ENCODE results near the gene KSR2. TPM values are rescaled to one million over a fixed set of nuclear protein-coding genes. Genes with fewer than 3 reads are reported as not detected.

KSR2 gene
- total and polyA plus RNA-seq, 2 of the 4 experiments (the other 2 are of a cell fraction): not detected

DNA sequence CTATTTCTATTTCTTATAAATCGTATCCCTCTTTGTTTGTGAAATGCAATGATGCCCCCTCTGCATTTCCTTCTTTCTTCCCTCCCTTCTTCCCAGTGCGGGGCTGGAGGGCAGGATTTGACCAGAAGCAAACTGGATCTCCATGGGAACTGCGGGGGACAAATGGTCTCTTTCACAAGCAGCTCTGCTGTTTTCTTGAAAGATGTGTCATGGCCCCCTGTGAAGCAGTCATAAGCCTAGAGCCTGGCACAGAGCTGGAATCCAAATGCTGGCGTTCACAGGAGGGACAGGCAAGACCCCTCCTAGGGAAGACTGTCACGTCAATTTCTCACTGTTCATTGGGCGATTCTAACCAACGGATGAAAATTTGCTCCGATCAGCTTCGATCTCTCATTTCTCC lies 403.9 kb downstream of the KSR2 start:
- Histone ChIP-seq H2AK9ac (replicated peaks; ENCODE audit: low read depth, low read length, poor library complexity) (no peak overlapping the region), H2BK15ac (ENCODE audit: low read depth, low read length) (no peak overlapping the region), H3K23ac (ENCODE audit: low read depth, low read length) (no peak overlapping the region), H3K27ac (ENCODE audit: insufficient read depth, low read length) (no peak overlapping the region), H3K4ac (ENCODE audit: low read depth, low read length) (no peak overlapping the region), H4K91ac (ENCODE audit: insufficient read depth, low read depth, low read length) (no peak overlapping the region), H2BK20ac (ENCODE audit: low read depth, low read length) (no peak overlapping the region), H2AFZ (replicated peaks; ENCODE audit: low read length, poor library complexity) (no peak overlapping the region), H3K14ac (replicated peaks; ENCODE audit: low read depth, low read length) (no peak overlapping the region), H4K8ac (ENCODE audit: low read depth in 2 of 2, low read length in 2 of 2) (no peak overlapping the region), H2AK5ac (ENCODE audit: low read depth, low read length) (no peak overlapping the region), H3K4me1 (ENCODE audit: control insufficient read depth, insufficient read depth, low read length) (no peaks in the 10 kb centered on the region), H3K56ac (ENCODE audit: extremely low read depth, insufficient read depth, low read length) (no peak overlapping the region), H4K20me1 (ENCODE audit: insufficient read depth, low read length) (no peaks in the 10 kb centered on the region), H3K9me3 (ENCODE audit: control insufficient read depth, insufficient read depth, low read length) (peaks cover 22% of the 10 kb centered on the region), H3K9me1 (ENCODE audit: insufficient read depth, low read length) (no peaks in the 10 kb centered on the region), H3K4me3 (ENCODE audit: insufficient read depth, low read depth, low read length) (no peak overlapping the region), H3K36me3 (ENCODE audit: control insufficient read depth, insufficient read depth, low read length) (no peaks in the 10 kb centered on the region), H3K27me3 (ENCODE audit: control insufficient read depth, insufficient read depth, low read length) (no peaks in the 10 kb centered on the region), H3K18ac (ENCODE audit: low read depth, low read length) (no peak overlapping the region), H3K79me1 (ENCODE audit: low read depth in 1 of 2, low read length in 2 of 2) (no peaks in the 10 kb centered on the region), H2BK5ac (ENCODE audit: low read depth, low read length, poor library complexity, severe bottlenecking) (no peak overlapping the region), H2BK120ac (ENCODE audit: low read depth, low read length) (no peak overlapping the region), H3K4me2 (ENCODE audit: low read depth, low read length) (no peak overlapping the region), H3K9ac (ENCODE audit: low read depth, low read length) (no peak overlapping the region), H4K5ac (ENCODE audit: low read depth, low read length) (no peak overlapping the region)
- ATAC-seq (ENCODE audit: low read depth): no peak
- 21% methylated on average over 7 of the region's 9 CpGs; no CpG with 5 or more reads in 1 of the 2 experiments for WGBS, 2 experiments (ENCODE audit: extremely low coverage in 2 of 2, insufficient read length in 1 of 2)
- in situ Hi-C loops (cut with MboI; ENCODE audit: low sequenced_read_pairs): no loop called here
- CTCF ChIA-PET: no interaction called here
- TF ChIP-seq MAZ (IDR thresholded peaks at IDR 0.05; ENCODE audit: borderline replicate concordance, low read depth, low read length) (no peak), ELK1 (IDR thresholded peaks at IDR 0.05; ENCODE audit: borderline replicate concordance, low read depth, low read length) (no peak), FOS (IDR thresholded peaks at IDR 0.05; ENCODE audit: low read depth, low read length) (no peak), MAFK (IDR thresholded peaks at IDR 0.05; ENCODE audit: low read depth, low read length) (no peak), CHD1 (IDR thresholded peaks at IDR 0.05; ENCODE audit: low read depth, low read length) (no peak), BHLHE40 (IDR thresholded peaks at IDR 0.05; ENCODE audit: low read depth, low read length) (no peak), CEBPB (IDR thresholded peaks at IDR 0.05; ENCODE audit: low read depth, low read length) (no peak), USF2 (IDR thresholded peaks at IDR 0.05; ENCODE audit: low read depth, low read length) (no peak), RFX5 (IDR thresholded peaks at IDR 0.05; ENCODE audit: low read depth, low read length) (no peak), RAD21 (IDR thresholded peaks at IDR 0.05; ENCODE audit: low read length) (no peak), MXI1 (IDR thresholded peaks at IDR 0.05; ENCODE audit: borderline replicate concordance, low read depth, low read length) (no peak), NFE2L2 (IDR thresholded peaks at IDR 0.05; ENCODE audit: low read depth, low read length) (no peak), RCOR1 (IDR thresholded peaks at IDR 0.05; ENCODE audit: insufficient replicate concordance, low read length) (no peak), SMC3 (IDR thresholded peaks at IDR 0.05; ENCODE audit: low read depth, low read length) (no peak), POLR2A (IDR thresholded peaks at IDR 0.05; ENCODE audit: low read depth, low read length) (no peak)
- TF ChIP-seq, protein P1, sequence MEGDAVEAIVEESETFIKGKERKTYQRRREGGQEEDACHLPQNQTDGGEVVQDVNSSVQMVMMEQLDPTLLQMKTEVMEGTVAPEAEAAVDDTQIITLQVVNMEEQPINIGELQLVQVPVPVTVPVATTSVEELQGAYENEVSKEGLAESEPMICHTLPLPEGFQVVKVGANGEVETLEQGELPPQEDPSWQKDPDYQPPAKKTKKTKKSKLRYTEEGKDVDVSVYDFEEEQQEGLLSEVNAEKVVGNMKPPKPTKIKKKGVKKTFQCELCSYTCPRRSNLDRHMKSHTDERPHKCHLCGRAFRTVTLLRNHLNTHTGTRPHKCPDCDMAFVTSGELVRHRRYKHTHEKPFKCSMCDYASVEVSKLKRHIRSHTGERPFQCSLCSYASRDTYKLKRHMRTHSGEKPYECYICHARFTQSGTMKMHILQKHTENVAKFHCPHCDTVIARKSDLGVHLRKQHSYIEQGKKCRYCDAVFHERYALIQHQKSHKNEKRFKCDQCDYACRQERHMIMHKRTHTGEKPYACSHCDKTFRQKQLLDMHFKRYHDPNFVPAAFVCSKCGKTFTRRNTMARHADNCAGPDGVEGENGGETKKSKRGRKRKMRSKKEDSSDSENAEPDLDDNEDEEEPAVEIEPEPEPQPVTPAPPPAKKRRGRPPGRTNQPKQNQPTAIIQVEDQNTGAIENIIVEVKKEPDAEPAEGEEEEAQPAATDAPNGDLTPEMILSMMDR (conservative IDR thresholded peaks at IDR 0.05; ENCODE audit: low read depth, low read length): no peak
- DNase-seq: no peak
- POLR2A ChIA-PET (ENCODE audit: unreplicated experiment): no interaction called here
- intact Hi-C loops (cut with micrococcal nuclease): no loop called here
- dilution Hi-C loops (cut with HindIII; ENCODE audit: low sequenced_read_pairs, unreplicated experiment): no loop called here
- no TSS peak for BruUV-seq (replicated peaks)

All from IMR-90 (cell line).